IMR-90 (cell line): ENCODE results near the gene SEC22A.

ENCODE experiments used
- CHD1 ChIP-seq: IDR thresholded peaks from 2 replicates; pipeline ENCODE4 v1.6.1; 2012; ENCODE audit warnings: low read depth, low read length, improper control_type of control experiment
- CTCF ChIP-seq: conservative IDR thresholded peaks from 2 replicates; pipeline ENCODE4 v1.5.1; 2012; ENCODE audit warnings: mild to moderate bottlenecking, low read depth, low read length, improper control_type of control experiment
- MAFK ChIP-seq: IDR thresholded peaks from 2 replicates; pipeline ENCODE4 v1.6.1; 2012; ENCODE audit warnings: low read depth, low read length, improper control_type of control experiment
- POLR2A ChIP-seq: IDR thresholded peaks from 2 replicates; pipeline ENCODE4 v1.6.1; 2012; ENCODE audit warnings: mild to moderate bottlenecking, low read depth, low read length
- SMC3 ChIP-seq: fragments of 150-350 bp; IDR thresholded peaks from 2 replicates; pipeline ENCODE4 v1.6.1; 2016; ENCODE audit warnings: low read depth, mild to moderate bottlenecking, antibody characterized with exemption, low read length, moderate library complexity

GRCh38 chr3:123285479-123285878 is 83.7 kb downstream of the SEC22A start:
- no peak for TF ChIP-seq POLR2A
- TF ChIP-seq CTCF = no peak
- no peak for TF ChIP-seq MAFK
- no peak for TF ChIP-seq CHD1
- no peak for TF ChIP-seq SMC3
